Measurements from ENCODE around the gene PLTP. TPM values are rescaled to one million over a fixed set of nuclear protein-coding genes. Genes with fewer than 3 reads are reported as not detected.

The PLTP gene
- total and polyA plus RNA-seq, 2 of the 13 experiments (the other 11 are each of a cell fraction or from before 2014, with no cell fraction given), result 16.9 to 28.6 TPM

DNA sequence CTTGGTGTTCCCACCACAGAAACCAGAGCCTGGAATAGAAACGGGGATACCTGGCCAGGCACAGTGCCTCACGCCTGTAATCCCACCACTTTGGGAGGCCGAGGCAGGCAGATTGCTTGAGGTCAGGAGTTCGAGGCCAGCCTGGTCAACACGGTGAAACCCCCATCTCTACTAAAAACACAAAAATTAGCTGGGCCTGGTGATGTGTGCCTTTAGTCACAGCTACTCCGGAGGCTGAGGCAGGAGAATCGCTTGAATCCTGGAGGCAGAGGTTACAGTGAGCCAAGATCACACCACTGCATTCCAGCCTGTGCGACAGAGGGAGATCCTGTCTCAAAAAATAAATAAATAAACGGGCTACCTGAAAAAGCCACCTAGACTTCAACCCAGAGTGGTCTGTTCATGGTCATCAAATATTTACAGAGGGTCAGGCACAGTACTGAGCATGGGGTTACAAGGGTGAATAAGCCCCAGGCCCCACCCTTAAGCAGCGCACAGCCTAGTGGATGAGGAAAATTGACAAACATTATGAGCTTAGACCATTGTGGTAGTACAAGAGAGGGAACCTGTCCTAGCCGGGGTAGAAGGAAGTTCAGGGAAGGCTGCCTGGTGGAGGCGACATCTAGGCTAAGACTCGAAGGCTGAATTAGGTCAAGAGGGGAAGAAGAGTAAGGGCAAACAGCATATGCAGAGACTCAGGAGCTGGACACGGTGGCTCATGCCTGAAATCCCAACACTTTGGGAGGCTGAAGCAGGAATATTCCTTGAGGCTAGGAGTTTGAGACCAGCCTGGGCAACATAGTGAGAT lies 15.3 kb upstream of the PLTP start (continued):
- TF ChIP-seq CCAR2 (optimal IDR thresholded peaks at IDR 0.05; ENCODE audit: low read depth, low read length) (peak; percentile 74), ATM (IDR thresholded peaks at IDR 0.05; ENCODE audit: borderline replicate concordance) (no peak), ELF4 (CRISPR knock-in tag; IDR thresholded peaks at IDR 0.05; ENCODE audit: borderline replicate concordance) (peak; percentile 82; the same call in 1 of the 2 replicates), ZBTB42 (CRISPR knock-in tag; IDR thresholded peaks at IDR 0.05) (0 out of 2 replicates have a peak, but pooled peaks have one; percentile 59), ZNF354B (CRISPR knock-in tag; IDR thresholded peaks at IDR 0.05) (no peak), ZNF331 (CRISPR knock-in tag; IDR thresholded peaks at IDR 0.05) (peak; percentile 94), KDM5A (IDR thresholded peaks at IDR 0.05; ENCODE audit: borderline replicate concordance, low read length) (0 out of 2 replicates have a peak, but pooled peaks have one; percentile 19), ZNF75D (CRISPR knock-in tag; IDR thresholded peaks at IDR 0.05; ENCODE audit: borderline replicate concordance) (no peak), ZNF263 (CRISPR knock-in tag; IDR thresholded peaks at IDR 0.05) (peak; percentile 24; the same call in 1 of the 2 replicates), ZNF225 (CRISPR knock-in tag; IDR thresholded peaks at IDR 0.05) (peak; percentile 80; the same call in 1 of the 2 replicates), HIVEP1 (CRISPR knock-in tag; IDR thresholded peaks at IDR 0.05) (peak; percentile 89), MTF2 (CRISPR knock-in tag; IDR thresholded peaks at IDR 0.05; ENCODE audit: borderline replicate concordance) (no peak), GTF2F1 (IDR thresholded peaks at IDR 0.05; ENCODE audit: low read length) (no peak), GTF3A (CRISPR knock-in tag; conservative IDR thresholded peaks at IDR 0.05) (0 out of 2 replicates have a peak, but pooled peaks have one; percentile 46), ZNF569 (CRISPR knock-in tag; IDR thresholded peaks at IDR 0.05; ENCODE audit: borderline replicate concordance) (no peak), HNRNPK (IDR thresholded peaks at IDR 0.05; ENCODE audit: low read depth, low read length, poor library complexity, severe bottlenecking) (no peak), PAX8 (CRISPR knock-in tag; IDR thresholded peaks at IDR 0.05; ENCODE audit: borderline replicate concordance) (no peak), TBX2 (CRISPR knock-in tag; IDR thresholded peaks at IDR 0.05; ENCODE audit: borderline replicate concordance) (peak; percentile 95), PPARG (CRISPR knock-in tag; conservative IDR thresholded peaks at IDR 0.05) (peak; percentile 94)
- TF ChIP-seq, protein P1, sequence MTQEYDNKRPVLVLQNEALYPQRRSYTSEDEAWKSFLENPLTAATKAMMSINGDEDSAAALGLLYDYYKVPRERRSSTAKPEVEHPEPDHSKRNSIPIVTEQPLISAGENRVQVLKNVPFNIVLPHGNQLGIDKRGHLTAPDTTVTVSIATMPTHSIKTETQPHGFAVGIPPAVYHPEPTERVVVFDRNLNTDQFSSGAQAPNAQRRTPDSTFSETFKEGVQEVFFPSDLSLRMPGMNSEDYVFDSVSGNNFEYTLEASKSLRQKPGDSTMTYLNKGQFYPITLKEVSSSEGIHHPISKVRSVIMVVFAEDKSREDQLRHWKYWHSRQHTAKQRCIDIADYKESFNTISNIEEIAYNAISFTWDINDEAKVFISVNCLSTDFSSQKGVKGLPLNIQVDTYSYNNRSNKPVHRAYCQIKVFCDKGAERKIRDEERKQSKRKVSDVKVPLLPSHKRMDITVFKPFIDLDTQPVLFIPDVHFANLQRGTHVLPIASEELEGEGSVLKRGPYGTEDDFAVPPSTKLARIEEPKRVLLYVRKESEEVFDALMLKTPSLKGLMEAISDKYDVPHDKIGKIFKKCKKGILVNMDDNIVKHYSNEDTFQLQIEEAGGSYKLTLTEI (CRISPR knock-in tag; conservative IDR thresholded peaks at IDR 0.05), result no peak
- TF ChIP-seq, protein P2, sequence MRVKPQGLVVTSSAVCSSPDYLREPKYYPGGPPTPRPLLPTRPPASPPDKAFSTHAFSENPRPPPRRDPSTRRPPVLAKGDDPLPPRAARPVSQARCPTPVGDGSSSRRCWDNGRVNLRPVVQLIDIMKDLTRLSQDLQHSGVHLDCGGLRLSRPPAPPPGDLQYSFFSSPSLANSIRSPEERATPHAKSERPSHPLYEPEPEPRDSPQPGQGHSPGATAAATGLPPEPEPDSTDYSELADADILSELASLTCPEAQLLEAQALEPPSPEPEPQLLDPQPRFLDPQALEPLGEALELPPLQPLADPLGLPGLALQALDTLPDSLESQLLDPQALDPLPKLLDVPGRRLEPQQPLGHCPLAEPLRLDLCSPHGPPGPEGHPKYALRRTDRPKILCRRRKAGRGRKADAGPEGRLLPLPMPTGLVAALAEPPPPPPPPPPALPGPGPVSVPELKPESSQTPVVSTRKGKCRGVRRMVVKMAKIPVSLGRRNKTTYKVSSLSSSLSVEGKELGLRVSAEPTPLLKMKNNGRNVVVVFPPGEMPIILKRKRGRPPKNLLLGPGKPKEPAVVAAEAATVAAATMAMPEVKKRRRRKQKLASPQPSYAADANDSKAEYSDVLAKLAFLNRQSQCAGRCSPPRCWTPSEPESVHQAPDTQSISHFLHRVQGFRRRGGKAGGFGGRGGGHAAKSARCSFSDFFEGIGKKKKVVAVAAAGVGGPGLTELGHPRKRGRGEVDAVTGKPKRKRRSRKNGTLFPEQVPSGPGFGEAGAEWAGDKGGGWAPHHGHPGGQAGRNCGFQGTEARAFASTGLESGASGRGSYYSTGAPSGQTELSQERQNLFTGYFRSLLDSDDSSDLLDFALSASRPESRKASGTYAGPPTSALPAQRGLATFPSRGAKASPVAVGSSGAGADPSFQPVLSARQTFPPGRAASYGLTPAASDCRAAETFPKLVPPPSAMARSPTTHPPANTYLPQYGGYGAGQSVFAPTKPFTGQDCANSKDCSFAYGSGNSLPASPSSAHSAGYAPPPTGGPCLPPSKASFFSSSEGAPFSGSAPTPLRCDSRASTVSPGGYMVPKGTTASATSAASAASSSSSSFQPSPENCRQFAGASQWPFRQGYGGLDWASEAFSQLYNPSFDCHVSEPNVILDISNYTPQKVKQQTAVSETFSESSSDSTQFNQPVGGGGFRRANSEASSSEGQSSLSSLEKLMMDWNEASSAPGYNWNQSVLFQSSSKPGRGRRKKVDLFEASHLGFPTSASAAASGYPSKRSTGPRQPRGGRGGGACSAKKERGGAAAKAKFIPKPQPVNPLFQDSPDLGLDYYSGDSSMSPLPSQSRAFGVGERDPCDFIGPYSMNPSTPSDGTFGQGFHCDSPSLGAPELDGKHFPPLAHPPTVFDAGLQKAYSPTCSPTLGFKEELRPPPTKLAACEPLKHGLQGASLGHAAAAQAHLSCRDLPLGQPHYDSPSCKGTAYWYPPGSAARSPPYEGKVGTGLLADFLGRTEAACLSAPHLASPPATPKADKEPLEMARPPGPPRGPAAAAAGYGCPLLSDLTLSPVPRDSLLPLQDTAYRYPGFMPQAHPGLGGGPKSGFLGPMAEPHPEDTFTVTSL (CRISPR knock-in tag; IDR thresholded peaks at IDR 0.05; ENCODE audit: borderline replicate concordance), result peak; percentile 86; the same call in 1 of the 2 replicates
- TF ChIP-seq, protein P3, sequence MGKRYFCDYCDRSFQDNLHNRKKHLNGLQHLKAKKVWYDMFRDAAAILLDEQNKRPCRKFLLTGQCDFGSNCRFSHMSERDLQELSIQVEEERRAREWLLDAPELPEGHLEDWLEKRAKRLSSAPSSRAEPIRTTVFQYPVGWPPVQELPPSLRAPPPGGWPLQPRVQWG (CRISPR knock-in tag; IDR thresholded peaks at IDR 0.05; ENCODE audit: borderline replicate concordance, low read depth), result no peak

Data from HepG2 (cell line).